GM19023 (cell line): ENCODE measurements around the gene MGAT4C.

ENCODE experiments used
- ATAC-seq: cut with Tn5 transposase; IDR thresholded peaks from one replicate; pipeline ENCODE4 v1.9.1; 2021; ENCODE audit warnings: mild to moderate bottlenecking, moderate library complexity; ENCODE audit not compliant: unreplicated experiment

The MGAT4C gene

DNA sequence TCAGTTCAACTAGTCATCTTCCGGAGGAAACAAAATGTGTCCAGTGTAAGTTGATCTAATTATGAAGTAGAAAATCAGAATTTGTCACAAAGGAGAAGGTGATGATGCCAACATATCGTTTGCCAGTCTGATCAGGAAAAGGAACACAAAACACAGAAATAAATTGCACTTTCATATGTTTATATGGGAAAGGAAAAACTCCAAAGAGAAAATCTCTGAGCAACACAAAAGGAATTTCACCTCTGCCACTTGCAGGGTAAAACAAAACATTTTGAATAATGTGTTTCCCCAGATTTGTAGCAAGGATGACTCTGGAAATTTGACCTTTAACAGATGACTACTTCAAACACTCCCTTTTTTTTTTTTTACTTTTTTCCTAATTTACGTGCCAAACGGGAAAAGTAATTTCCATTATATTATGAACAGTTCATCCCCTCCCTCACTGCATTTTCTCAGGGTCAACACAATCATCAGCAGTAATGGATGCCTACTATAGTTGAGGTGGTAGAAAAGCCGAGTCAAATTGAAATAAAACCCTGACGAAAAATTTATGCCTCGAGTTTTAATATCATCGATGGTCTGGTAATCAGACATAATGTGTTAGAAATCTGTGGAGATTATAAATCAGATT is 25.6 kb downstream of the MGAT4C start:
- no peak for ATAC-seq

DNA sequence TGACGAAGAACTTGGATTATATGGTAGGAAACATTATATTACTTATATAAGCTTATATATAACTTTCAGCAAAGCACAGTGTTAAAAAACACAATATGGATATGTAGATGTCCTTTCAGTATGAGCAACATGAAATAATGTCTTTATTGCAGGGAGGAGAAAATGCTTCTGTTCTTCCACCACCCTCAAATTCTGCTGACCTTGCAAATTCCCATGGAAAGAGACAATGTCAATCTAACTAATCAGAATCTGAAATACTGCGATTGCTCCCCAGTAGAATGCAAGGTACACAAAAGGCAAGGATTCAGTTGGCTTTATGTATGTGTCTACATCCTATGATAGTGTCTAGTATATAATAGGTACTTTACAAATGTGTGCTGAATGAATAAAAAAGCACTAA is 26.4 kb downstream of the MGAT4C start:
- ATAC-seq, result no peak

- no peak for ATAC-seq
Measured at GRCh38 chr12:86228656-86229055, 27.5 kb downstream of the MGAT4C start.

- ATAC-seq, result no peak
Measured at GRCh38 chr12:86226481-86226880, 29.7 kb downstream of the MGAT4C start.

GRCh38 chr12:86216591-86216990 is 39.6 kb downstream of the MGAT4C start:
- ATAC-seq, result no peak

DNA sequence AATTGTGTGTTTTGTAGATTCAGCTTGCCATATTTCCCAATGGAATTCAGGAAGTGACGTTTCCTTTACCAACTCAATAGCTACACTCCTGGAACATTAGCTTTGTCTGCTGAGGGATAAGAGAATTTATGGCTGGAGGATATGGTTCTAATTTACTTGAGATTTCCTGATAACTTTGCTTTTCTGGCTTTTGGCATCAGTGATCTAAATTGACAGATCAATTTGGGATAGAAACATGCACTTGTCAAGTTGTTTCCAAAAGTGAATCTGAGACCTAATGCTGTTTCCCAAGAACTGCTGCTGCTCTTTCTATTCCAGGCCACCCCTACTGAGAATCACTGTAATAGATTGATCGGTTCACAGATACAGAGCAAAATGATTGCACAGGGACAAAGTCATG is 43.2 kb downstream of the MGAT4C start:
- no peak for ATAC-seq

- no peak for ATAC-seq
Measured at GRCh38 chr12:86198696-86199444, 57.3 kb downstream of the MGAT4C start.

- ATAC-seq, result no peak
Measured at GRCh38 chr12:86196465-86196864, 59.7 kb downstream of the MGAT4C start.

- no peak for ATAC-seq
Measured at GRCh38 chr12:86194721-86195120, 61.5 kb downstream of the MGAT4C start.

GRCh38 chr12:86193931-86194330 is 62.3 kb downstream of the MGAT4C start:
- ATAC-seq, result no peak

- no peak for ATAC-seq
Measured at GRCh38 chr12:86188226-86188625, 68.0 kb downstream of the MGAT4C start.

DNA sequence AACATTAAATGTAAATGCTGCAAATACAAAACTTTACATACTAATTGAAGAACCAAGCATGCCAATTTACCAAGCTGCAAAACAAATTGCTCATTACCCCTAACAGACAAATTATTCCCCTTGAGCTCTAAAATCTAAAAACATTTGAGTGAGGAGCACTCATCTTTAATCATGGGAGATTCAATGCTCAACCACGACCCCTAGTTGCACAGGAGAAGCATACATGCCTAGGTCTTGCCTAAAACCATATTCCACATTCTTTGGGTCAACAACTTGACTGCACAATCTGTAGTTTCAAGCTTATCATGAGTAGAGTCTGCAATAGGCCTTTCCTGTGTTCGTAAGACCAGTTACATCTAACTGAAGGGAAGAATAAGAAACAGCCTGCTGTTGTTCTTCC is 69.7 kb downstream of the MGAT4C start:
- no peak for ATAC-seq

- no peak for ATAC-seq
Measured at GRCh38 chr12:86179855-86180254, 76.3 kb downstream of the MGAT4C start.

DNA sequence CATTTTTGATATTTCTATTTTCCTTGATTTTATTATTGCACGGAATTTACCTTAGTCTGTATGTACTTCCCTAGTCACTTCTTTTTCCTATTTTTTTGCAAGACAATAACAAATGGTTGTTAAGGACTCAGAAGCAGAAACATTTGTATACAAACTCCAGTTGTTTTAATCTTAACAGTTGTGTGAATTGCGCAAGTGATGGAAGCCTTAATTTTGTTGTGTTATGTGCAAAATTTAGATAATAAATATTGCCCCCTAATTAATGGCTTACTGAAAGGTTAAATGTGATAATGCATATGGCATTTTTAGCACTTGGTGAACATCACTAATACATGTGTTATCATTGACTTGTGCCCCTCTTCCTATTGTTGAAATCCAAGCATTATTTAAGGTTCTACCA is 82.0 kb downstream of the MGAT4C start:
- no peak for ATAC-seq

DNA sequence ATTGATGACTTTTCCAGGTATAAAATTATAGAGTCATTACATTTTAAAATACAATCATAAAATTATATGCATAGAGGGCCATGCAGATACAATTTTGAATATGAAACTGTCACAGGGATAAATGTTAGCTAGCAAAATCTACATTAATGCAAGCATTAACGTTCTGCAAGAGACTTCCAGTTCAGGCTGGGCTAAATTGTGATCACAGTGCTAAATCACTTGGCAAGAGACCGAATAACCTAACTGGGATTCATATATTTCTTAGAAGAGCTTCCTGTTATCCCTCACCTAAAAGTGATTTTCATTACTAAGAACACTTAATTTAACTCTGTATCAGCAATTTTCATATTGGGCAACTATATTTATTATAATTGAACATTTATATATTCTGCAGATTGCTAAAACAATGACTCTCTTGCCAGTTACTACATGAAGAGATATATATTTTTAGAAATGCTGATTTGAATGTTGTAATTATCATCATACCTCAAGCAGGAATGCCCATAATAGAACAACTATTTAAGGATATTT is 83.2 kb downstream of the MGAT4C start:
- no peak for ATAC-seq

DNA sequence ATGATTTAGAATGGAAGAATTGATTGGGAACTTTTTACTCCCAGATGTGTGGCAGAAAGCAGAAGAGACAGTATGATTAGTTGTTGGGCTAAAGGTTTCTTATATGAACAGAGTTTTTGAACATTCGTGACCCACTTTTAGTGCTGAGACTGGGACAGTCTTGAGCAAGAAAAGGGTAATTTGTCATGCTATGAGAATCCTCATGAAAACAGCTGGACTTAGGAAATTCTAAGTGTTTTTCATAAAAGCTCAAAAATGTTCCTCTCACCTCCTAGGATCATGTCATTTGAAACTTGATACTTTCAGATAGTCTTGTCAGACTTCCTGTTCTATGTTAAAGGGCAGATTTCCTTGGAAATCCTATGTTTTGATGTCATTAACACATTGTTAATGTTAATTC is 86.1 kb downstream of the MGAT4C start:
- no peak for ATAC-seq

DNA sequence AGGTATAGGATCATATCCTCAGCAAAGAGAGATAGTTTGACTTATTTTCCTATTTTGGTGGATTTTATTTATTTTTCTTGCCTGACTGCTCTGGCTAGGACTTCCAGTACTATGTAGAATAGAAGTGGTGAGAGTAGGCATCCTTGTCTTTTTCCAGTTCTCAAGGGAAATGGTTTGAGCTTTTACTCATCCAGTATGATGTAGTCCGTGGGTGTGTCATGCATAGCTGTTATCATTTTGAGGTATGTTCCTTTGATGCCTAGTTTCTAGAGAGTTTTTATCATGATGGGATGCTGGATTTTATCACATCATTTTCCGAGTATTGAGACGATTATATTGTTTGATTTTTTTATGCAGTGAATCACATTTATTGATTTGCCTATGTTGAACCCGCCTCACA is 97.2 kb downstream of the MGAT4C start:
- no peak for ATAC-seq

- no peak for ATAC-seq
Measured at GRCh38 chr12:86154620-86155019, 101.6 kb downstream of the MGAT4C start.

DNA sequence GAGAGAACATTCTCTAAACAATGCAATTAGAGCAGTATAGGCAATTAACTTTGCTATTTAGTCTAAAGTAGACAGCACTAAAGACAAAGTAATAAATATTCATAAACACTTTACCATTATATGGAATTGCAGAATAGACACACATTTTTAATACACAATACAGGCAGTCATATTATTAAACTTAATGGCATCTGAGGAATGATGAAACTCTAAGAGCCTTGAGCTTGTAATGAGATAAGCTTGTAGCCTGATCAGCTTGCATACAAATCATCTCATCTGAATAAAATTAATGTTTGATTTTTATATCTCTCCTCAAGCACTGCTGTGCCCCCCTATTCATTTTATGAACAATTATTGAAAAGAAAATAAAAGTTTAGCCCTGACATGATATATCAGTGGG is 107.6 kb downstream of the MGAT4C start:
- no peak for ATAC-seq

DNA sequence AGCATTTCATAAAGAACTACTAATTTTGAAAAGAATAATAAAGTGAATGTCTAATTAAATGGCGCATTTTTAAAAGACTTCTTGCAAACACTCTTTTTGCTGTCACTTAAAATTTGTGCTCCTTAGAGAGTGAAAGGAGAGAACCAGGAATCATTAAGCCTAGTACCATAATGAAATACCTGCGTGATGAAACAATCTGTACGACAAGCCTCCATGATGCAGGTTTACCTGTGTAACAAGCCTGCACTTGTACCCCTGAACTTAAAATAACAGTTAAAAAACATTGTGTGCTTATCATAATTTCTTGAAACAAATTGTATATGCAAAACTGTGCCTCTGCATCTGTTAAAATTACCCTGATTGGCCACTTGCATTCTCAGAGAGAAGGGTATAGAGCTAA is 108.1 kb downstream of the MGAT4C start:
- ATAC-seq, result no peak

GRCh38 chr12:86145156-86145555 is 111.0 kb downstream of the MGAT4C start:
- no peak for ATAC-seq

DNA sequence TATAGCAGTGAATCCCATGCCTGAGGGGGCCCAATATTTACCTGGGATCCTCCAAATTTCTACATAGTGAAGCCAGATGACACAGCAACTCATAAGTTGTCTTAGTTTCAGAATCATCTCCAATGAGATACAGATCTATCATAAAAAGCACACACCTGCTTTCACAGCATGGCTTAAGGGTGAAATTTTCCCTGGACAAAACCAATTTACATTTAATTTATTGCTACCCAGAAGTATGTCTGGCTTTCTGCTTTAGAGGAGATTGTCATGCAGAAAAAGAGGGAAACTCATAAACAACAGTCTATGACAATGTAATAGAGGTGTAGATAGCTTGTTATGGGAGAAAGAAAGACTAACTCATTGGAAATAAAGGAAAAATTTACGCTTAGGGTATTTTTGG is 113.0 kb downstream of the MGAT4C start:
- no peak for ATAC-seq

DNA sequence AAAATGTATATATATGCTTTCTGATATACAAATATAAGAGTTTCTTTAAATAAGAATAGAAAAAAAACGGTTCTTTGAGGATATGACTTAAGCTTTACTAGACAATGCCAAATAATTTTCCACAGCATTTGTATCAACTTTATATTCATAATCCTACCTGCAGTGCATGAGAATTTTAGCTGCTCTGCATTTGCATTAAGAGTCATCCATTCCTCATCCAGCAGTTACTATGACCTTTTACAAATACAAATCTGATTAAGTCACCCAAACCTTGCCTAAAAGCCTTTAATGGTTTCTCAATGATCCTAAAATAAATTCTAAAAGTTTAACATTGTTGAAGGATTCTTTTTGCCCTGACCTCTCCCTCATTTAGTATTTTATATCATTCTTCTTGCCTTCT is 116.5 kb downstream of the MGAT4C start:
- ATAC-seq, result no peak
